GM18511 (cell line): ENCODE data around the gene THSD8.

Experiments used
- ATAC-seq: cut with Tn5 transposase; IDR thresholded peaks from one replicate; pipeline ENCODE4 v1.9.1; 2021; ENCODE audit warnings: mild to moderate bottlenecking, moderate library complexity; ENCODE audit not compliant: unreplicated experiment

Gene THSD8

DNA sequence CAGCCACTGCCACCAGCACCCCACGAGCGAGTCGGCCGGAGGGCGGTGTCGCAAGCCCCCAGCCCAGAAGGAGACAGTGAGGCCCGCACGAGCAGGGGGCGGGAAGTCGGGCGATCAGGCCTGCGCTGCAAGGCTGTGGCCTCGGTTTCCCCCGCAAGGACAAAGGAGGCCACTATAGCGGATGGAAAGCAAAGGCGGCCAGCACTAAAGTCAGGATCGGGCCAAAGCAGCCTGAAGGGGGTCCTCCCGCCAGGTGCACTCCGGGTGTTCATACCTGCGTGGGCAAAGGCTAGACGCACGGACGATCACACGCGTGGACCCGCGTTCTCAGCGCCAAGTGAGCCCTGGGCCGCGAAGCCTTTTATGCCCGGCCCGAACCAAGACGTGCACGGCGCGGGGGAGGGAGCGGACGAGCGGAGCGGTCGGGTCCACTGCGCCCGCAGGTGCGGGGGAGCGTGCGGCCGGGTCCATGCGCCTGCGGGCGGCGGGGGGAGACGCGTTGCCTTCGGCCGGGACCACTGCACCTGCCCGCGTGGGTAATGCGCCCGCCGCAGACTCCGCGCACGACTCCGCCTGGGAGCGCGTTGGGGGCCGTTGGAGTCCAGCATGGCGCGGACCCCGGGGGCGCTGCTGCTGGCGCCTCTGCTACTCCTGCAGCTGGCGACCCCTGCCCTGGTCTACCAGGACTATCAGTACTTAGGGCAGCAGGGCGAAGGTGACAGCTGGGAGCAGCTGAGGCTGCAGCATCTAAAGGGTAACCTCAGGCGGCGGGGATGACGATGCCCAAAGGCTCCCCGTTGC, at the start of gene THSD8, which contains the start of gene PRDX2:
THSD8 (plus strand) TSS at position 604 of the 801 bp plus-strand sequence; CDS start at position 607, 3 bp downstream.
PRDX2 (minus strand) TSS at position 335 of the 801 bp plus-strand sequence. CDS start 539 bp downstream, outside the sequence.
- ATAC-seq, result no peak

DNA sequence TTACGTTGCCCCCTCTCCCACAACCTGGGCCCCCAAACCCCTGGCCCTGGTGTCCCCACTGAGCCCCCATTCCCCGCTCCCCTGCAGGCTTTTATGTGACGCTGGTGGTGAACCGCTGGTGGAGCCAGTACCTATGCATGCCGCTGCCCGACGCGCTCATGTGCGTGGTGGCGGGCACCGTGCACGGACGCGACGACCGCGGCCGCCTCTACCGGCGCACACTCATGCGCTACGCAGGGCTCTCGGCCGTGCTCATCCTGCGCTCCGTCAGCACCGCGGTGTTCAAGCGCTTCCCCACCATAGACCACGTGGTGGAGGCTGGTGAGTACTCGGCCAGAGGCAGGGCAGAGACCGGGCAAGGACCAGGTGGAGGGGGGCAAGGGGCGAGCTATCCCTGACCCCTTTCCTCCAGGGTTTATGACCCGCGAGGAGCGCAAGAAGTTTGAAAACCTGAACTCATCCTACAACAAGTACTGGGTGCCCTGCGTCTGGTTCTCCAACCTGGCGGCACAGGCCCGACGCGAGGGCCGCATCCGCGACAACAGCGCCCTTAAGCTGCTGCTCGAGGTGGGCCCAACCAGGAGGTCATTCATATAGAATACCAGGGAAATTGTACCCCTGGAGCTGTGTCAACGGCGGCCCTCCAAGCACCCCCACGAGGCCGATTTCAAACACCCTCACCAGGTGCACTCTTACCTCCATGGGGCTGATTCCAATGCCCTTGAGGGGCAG, 47.2 kb upstream of the THSD8 start:
- no peak for ATAC-seq

DNA sequence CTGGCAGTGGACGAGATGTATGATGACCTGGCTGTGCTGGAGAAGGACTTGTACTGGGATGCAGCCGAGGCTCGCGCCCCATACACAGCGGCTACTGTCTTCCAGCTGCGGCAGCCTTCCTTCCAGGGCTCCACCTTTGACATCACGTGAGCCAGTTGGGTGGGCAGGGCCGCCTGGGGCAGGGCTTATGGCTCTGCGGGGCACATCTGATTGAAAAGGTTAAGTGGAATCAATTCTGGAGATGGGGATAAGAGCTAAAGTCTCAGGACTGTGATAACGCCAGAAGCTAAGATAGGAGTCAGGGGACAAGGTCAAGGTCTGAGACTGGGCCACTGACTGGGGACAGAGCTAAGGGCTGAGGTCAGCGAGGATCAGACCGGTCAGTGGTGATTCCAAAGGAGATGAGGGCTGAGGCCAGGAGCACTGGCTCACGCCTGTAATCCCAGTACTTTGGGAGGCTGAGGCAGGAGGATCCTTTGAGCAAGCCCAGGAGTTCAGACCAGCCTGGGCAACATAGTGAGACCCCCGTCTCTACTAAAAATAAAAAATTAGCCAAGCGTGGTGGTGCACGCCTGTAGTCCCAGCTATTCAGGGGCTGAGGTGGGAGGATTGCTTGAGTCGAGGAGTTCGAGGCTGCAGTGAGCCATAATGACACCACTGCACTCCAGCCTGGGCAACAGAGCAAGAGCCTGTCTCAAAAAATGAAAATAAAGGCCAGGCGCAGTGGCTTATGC, 45.6 kb upstream of the THSD8 start:
- no peak for ATAC-seq

DNA sequence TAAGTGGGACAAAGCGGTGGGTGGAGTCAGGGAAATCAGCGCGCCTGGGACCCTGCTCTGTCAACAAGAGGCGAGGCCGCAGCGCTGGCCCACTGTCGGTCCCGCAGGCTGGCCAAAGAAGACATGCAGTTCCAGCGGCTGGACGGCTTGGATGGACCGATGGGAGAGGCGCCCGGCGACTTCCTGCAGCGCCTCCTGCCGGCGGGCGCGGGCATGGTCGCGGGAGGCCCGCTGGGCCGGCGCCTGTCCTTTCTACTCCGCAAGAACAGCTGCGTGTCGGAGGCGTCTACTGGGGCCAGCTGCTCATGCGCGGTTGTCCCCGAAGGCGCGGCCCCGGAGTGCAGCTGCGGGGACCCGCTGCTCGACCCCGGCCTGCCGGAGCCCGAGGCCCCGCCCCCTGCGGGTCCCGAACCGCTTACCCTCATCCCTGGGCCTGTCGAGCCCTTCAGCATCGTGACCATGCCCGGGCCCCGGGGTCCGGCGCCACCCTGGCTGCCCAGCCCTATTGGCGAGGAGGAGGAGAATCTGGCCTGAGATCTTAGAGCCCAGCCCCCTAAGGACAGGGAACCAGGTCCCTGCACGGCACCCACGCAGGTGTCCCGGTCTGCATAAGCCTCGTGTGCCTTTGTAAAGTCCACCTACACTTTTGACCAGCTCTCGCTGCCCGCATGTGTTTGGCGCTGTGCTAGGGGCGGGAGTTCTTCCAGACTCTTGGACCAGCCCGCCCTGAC, 44.2 kb upstream of the THSD8 start:
- no peak for ATAC-seq

DNA sequence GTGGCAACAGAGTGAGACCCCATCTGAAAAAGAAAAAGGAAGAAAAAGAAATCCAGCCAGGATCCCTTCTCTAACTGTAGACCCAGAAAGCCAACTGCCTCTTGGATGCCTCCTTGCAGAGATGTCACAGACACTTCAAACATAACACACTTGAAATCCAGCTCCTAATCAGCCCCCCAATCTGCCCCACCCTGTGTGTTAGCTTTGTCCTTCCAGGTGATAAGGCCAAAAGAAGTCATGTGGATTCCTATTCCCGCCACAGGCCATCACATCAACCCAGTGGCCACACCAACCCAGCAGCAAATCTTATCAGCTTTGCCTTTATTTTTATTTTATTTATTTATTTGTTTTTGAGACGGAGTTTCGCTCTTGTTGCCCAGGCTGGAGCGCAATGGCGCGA, 42.2 kb upstream of the THSD8 start:
- no peak for ATAC-seq

DNA sequence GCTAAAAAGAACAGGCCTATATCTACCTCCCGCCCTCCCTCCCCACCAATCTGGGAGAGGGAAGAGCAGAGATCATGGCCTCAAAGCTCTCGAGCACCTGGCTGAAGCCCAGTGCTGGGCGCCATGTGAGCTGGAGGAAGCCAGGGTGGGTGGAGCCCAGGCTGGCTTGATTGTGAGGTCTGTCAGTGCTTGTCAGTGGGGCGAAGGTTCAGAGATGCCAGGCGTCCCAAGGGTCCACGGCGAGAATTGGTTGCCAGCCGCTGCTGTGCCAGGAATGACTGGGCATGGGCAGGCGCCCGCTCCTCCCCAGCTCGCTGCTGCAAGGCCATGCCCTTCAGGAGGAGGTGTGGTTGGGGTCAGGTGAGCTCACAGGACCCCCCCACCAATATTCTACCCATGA, 38.8 kb upstream of the THSD8 start:
- ATAC-seq, result no peak

DNA sequence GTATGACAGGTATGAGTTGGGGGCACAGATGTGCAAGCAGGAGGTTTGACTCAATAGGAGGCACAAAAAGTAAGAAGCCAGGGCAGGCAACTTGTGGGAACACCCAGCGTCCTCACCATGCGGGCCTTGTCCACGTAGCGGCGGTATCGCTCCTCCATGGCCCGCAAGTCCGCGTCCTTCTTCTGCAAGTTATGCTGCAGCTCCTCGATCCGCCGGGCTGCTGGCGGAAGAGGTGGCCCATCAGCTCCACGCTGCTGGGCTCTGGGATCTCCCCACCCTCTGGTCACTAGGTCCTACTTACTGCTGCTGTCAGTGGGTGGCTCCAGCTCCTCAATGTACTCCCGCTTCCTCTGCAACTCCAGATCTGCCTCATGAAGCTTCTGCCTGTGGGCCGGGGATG, 37.2 kb upstream of the THSD8 start:
- ATAC-seq, result no peak

DNA sequence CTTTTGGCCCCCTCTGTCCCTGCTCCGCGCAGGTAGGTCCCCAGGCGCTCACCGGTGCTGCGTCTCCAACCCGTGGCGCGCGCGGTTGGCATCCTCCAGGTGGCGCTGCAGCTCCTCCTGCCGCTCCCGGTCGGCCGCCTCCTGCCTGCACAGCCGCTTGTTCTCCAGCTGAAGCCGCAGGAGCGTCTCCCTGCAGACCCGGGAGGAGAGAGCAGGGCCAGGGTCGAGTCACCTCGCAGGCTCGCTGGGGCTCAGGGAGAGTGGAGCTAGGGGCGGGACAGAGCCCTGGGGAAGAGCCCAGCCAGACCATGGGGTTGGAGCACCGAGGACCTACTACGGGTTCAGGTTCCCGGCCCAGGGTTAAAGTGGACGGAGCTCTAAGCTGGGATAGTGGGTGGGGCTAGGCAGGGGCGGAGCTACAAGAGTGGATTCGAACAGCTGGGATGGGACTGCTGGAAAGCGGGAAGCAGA, 35.8 kb upstream of the THSD8 start:
- ATAC-seq, result no peak

DNA sequence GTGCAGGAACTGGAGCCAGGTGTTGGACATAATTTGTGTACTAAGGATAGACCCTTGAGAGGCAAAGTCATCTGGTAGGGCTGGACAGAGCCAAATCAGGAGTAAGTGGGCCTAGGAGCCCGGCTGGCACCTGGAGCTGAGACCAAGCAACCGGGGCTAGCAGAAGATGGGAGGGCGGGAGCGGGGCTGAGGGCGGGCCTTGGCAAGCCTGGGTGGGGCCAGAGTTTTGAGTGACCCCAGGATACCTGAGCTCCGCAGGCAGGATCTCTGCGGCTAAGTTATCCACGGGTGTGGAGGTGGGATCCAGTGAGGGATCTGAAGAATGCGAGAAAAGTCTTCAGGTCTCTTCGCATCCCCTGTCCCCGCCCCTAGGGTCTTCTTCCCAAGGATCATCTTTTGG, 34.7 kb upstream of the THSD8 start:
- ATAC-seq, result no peak

DNA sequence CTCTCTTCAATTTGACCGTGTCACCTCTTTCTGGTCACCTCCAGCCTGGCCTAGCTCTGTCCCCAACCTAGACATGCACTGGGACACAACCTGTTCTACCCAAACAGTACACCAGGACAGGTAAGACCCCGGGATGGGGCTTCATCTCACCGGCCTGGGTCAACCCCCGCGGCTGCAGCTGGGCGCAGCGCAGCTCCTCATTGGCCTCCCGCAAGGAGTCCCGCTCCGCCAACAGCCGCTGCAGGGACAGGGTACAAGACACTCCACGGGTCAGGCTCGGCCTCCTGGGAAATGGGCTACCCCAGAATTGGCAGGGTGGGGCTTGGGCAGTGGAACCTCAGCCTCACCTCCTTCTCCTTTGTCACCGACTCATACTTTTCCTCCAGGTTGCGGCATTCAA, 34.2 kb upstream of the THSD8 start:
- no peak for ATAC-seq

DNA sequence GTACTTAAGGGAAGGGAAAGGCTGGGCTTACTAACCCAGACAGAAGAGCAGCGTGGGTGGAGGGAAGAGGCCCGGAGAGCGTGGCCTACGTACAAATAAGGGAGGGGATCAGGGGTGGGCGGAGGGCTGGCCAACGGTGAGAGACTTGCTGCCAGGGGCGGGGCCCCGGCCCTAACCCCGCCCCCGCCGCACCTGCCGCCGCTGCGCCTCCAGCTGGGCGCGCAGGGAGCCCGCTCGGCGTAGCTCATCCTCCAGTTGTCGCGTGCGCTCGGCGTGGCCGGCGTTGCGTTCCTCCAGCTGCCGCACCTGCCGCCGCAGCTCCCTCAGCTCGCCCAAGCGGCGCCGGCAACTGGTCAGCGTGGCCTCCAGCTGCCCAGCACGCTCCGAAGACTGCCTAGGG, 32.2 kb upstream of the THSD8 start:
- ATAC-seq, result no peak

DNA sequence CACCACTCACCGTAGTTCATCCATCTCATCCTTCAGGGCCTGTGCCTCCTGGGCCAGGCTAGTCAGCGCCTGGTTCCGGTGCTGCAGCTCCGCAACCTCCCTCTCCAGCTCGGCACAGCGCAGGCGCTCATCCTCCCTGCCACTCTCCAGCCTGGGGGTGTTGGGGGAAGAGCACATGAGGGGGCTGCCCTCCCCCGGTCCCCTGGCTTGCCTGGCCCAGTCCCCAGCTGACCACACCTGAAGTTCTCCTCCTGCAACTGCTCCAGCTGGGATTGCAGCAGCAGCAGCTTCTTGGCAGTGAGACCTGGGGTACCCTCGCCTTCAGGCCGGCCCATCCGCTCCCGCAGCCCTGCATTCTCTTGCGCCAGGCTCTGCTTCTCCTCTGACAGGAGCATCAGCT, 30.9 kb upstream of the THSD8 start:
- no peak for ATAC-seq

DNA sequence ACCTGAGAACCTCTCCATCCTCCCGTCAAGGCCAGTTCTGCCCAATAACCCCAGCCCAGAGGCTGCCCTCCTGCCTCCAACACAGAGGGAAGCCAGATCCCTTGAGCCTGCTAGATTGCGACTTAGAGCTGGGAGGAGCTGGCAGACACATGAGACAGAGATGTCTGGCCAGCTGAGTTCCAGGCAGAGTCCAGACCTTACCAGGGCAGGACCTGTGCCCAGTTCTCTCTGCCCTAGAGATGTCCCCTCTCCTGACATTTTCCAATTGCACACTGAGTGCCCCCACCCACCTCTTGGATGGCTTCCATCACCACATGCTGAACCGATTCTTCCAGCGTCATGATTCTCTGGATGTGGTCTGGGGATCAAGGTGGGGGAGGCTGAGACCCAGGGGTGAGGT, 29.5 kb upstream of the THSD8 start:
- ATAC-seq, result no peak

DNA sequence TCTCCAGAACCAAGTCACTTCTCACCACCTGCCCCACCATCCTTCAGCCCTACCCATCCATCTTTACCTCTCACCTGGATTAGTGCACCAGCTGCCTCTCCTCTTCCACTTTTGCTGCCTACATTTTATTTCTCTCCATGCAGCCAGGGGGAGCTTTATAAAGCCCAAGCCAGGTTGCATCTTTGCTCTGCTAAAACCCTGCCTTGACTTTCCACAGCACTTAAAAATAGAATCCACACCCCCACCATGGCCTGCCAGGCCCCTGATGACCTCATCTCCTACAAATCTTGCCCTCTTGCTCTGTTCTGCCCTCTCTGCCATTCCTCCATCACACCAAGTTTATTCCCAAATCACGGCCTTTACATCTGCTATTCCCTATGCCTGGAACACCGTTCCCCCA, 28.3 kb upstream of the THSD8 start:
- no peak for ATAC-seq

DNA sequence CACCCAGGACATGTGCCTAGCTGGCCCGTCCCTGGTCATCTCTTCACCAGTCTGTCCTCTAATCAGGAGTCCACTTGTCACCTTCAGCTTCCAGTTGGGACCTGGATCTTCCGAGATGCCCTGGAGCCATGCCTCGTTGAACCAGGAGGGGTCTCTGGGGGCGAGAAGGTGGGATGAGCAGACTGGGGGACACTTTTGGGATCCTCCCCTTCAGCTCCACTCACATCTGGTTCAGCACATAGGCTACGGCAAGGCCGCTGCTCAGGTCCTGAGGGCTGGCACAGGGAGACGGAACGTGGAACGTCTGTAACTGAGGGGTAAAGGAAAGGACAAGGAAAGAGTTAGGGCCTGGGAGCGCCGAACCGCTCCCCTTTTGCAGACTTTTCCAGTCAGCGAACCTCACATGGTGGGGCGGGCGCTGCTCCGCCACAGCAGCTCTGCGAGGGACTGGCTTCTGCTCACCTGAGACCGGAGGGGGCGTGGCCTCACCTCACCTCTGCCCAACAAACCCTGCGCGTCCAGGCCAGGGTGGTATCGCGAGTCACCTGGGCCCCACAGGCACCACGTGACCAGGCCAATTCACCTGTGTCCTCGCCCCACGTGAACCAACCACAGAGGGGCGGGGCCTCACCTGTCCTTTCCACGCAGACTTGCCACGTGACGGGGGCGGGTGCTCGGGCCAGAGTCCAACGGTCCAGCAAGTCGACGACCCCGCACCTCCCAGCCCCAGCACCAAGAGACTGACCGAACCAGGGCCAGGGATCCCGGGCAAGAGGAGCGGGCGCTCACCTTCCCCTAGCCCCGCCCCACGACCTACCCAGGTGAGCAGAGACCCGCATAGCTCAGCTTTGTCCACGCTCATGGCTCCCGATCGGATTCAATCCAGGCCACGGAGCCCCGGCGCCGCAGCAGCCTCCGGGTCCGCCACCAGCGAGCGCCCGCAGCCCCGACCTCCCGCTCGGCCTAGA, 27.0 kb upstream of the THSD8 start, which contains the start of gene HOOK2:
HOOK2 (minus strand) TSS at position 965 of the 968 bp plus-strand sequence; CDS start at position 862, 103 bp downstream.
- ATAC-seq, result peak; percentile 4

DNA sequence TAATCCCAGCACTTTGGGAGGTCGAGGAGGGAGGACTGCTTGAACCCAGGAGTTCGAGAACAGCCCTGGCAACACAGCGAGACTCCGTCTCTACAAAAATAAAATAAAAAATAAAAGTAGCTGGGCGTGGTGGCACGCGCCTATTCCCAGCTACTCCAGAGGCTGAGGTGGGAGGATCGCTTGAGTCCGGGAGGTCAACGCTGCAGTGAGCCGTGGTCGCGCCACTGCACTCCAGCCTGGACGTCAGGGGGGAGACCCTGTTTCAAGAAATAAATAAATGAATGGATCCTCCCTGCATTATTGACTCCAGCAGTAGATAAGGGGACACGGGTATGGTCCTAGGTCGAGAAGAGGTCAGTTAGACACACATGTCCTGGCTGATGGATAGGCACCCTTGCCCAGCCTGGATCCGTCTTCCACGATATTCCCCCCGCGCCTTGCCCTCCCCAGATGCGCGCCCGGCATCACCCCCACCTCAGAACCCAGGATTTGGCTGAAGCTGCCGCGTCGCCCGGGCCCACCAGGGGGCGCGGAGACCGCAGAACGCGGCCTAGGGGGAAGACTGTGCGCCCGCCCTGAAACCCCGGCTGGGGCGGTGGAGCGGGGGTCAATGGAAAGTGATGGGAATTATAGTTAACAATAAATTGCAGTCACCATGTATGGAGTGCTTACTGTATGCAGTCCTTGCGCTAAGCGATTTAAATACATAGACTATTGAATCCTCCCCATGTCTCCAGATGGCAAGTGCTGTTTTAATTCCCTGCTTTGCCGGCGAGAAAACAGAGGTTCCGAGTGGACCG, 24.5 kb upstream of the THSD8 start:
- ATAC-seq, result no peak

DNA sequence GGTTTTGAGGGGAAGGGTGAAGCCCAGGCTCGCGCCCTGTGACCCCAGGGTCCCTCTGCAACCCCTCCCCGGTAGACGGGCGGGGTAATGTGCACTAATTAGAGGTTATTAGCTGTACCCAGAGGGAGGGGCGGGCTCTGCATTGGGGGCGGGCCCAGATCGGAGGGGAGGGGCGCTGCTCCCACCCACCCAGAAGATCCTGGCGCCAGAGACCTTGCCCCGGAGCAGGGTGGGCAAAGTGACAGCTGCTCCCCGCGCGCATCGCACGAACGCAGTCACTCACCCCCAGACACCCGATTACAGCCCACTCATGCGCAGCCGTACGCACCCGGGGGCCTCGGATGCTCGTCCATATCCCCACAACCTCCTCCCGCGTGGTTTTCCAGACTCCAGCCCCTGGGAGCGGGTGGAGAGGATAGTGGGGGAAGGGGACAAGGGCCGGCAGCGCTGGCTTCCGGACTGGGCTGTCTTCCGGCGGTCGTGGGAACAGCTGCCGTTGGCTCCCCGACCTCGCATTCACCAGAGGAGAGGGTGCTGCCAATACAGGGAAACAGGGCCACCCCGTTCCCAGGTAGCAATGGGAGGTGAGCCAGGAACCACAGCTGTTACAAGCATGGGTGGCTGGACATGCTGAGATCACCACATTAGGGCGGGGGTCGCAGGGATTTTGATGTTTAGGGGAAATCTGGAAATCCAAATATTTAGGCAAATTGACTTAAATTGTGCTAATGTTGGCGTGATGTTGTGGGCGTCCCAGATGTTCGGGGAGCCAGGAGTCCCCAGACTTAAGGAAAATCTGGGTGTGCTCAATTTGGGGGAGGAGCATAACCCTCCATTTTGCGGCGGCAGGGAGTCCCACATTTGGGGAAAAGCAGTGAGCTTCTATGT, 23.6 kb upstream of the THSD8 start:
- ATAC-seq, result no peak

DNA sequence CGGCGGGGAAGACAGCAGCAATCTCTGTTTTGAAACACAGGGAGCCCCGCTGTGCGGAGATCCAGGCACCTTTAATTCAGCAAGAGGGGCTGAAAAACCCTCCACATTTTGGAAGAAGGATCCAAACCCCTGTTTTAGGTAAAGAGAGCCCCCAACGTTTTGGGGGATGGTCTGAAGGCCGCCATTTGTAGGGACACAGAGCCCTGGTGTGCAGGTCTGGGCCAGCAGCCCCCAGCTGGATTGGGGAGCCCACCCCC, 23.0 kb upstream of the THSD8 start:
- no peak for ATAC-seq
